CD14-positive monocyte (primary cell): ENCODE data around the gene POLE2. TPM values are rescaled to one million over a fixed set of nuclear protein-coding genes. Genes with fewer than 3 reads are reported as not detected.

Experiments
- DNase-seq, 3 donors: peaks; one replicate each; pipeline ENCODE4 v3.0.0-alpha.2; 2011 to 2022
- H2AFZ ChIP-seq: 2 replicates; pipeline ENCODE4 v1.6.0; 2012; ENCODE audit warnings: mild to moderate bottlenecking, low read depth, low read length, inconsistent platforms; ENCODE audit not compliant: insufficient read depth, poor library complexity, severe bottlenecking
- H3K27ac ChIP-seq, 2 donors: 1 replicate in 1 of 2; 2 replicates in 1 of 2; pipeline ENCODE4 v1.5.1; 2012 to 2013; ENCODE audit warnings: low read length in 2 of 2, control low read depth in 1 of 2, inconsistent platforms in 1 of 2, low read depth in 1 of 2, mild to moderate bottlenecking in 1 of 2
- H3K27me3 ChIP-seq, 2 donors: one replicate each; pipeline versions ENCODE4 v1.6.0 to v1.6.1; 2011 to 2013; ENCODE audit warnings: low read length in 2 of 2; ENCODE audit not compliant: control insufficient read depth in 2 of 2, insufficient read depth in 2 of 2
- H3K36me3 ChIP-seq, 2 donors: replicated peaks in 1 of 2; 1 replicate in 1 of 2; 2 replicates in 1 of 2; pipeline versions ENCODE4 v1.5.1 to v1.6.1; 2012 to 2013; ENCODE audit warnings: low read length in 2 of 2, control low read depth in 1 of 2, inconsistent platforms in 1 of 2, mild to moderate bottlenecking in 1 of 2; ENCODE audit not compliant: insufficient read depth in 2 of 2, control insufficient read depth in 1 of 2
- H3K4me1 ChIP-seq, 2 donors: 1 replicate in 1 of 2; 2 replicates in 1 of 2; pipeline versions ENCODE4 v1.5.1 to v1.6.1; 2012 to 2013; ENCODE audit warnings: low read length in 2 of 2, control low read depth in 1 of 2, inconsistent platforms in 1 of 2, mild to moderate bottlenecking in 1 of 2, moderate library complexity in 1 of 2; ENCODE audit not compliant: insufficient read depth in 2 of 2, control insufficient read depth in 1 of 2
- H3K4me2 ChIP-seq: replicated peaks from 2 replicates; pipeline ENCODE3; 2012; ENCODE audit warnings: low read length, moderate library complexity, mild to moderate bottlenecking; ENCODE audit not compliant: poor library complexity, severe bottlenecking; ENCODE audit errors: extremely low read depth
- H3K4me3 ChIP-seq, 3 experiments: fragments of 200-600 bp in 1 of 3; sonication (generic) in 1 of 3; replicated peaks in 1 of 3; 1 replicate in 2 of 3; 2 replicates in 1 of 3; pipeline ENCODE4 v1.5.1; 2011 to 2013; ENCODE audit warnings: low read length in 3 of 3, mild to moderate bottlenecking in 3 of 3, control low read depth in 2 of 3, low read depth in 2 of 3, inconsistent platforms in 1 of 3, moderate library complexity in 1 of 3
- H3K79me2 ChIP-seq: 2 replicates; pipeline ENCODE4 v1.6.0; 2012; ENCODE audit warnings: mild to moderate bottlenecking, control low read depth, inconsistent platforms, low read length, moderate library complexity; ENCODE audit not compliant: insufficient read depth
- H3K9ac ChIP-seq: 2 replicates; pipeline ENCODE4 v1.6.0; 2017; ENCODE audit warnings: low read length, mild to moderate bottlenecking; ENCODE audit not compliant: insufficient read depth, poor library complexity, severe bottlenecking
- H3K9me3 ChIP-seq, 2 donors: replicated peaks in 1 of 2; 1 replicate in 1 of 2; 2 replicates in 1 of 2; pipeline versions ENCODE4 v1.5.1 to v1.6.1; 2012 to 2013; ENCODE audit warnings: low read length in 2 of 2, control low read depth in 1 of 2; ENCODE audit not compliant: control insufficient read depth in 1 of 2, insufficient read depth in 1 of 2
- H4K20me1 ChIP-seq: 2 replicates; pipeline ENCODE4 v1.6.0; 2012; ENCODE audit warnings: mild to moderate bottlenecking, low read length, control low read depth, moderate library complexity; ENCODE audit not compliant: insufficient read depth
- H3K27ac Mint-ChIP-seq, 7 donors: one replicate each; pipeline ENCODE4 v1.8.0; 2020; ENCODE audit warnings: mild to moderate bottlenecking in 7 of 7, mixed read lengths in 7 of 7, moderate library complexity in 6 of 7, inconsistent platforms in 2 of 7
- H3K27me3 Mint-ChIP-seq, 3 donors: one replicate each; pipeline ENCODE4 v1.8.0; 2021 to 2022; ENCODE audit warnings: low read depth in 3 of 3, mild to moderate bottlenecking in 3 of 3, mixed read lengths in 3 of 3, moderate library complexity in 3 of 3, inconsistent platforms in 1 of 3
- H3K36me3 Mint-ChIP-seq, 2 donors: one replicate each; pipeline ENCODE4 v1.8.0; 2020; ENCODE audit warnings: mixed read lengths in 2 of 2, inconsistent platforms in 1 of 2, mild to moderate bottlenecking in 1 of 2
- H3K4me1 Mint-ChIP-seq: one replicate; pipeline ENCODE4 v1.8.0; 2020; ENCODE audit warnings: mild to moderate bottlenecking, mixed read lengths
- H3K4me3 Mint-ChIP-seq, 2 donors: one replicate each; pipeline ENCODE4 v1.8.0; 2020; ENCODE audit warnings: mild to moderate bottlenecking in 2 of 2, mixed read lengths in 2 of 2, moderate library complexity in 1 of 2
- H3K9me3 Mint-ChIP-seq, 7 donors: one replicate each; pipeline ENCODE4 v1.8.0; 2020 to 2022; ENCODE audit warnings: mixed read lengths in 7 of 7, mild to moderate bottlenecking in 6 of 7, moderate library complexity in 6 of 7, inconsistent platforms in 2 of 7
- CTCF ChIP-seq: fragments of 200-600 bp; IDR thresholded peaks from one replicate; pipeline ENCODE4 v1.8.0; 2022; ENCODE audit warnings: antibody characterized with exemption, mild to moderate bottlenecking
- WGBS: methylation state at CpG from one replicate; pipeline ENCODE4 v1.1.5; 2013; ENCODE audit warnings: missing lambda C conversion rate; ENCODE audit not compliant: insufficient coverage; 5-methylcytosine and 5-hydroxymethylcytosine counted together
- intact Hi-C, 2 donors: fragments of 100-400 bp; cut with micrococcal nuclease; formaldehyde crosslinking; loops; one replicate each; pipeline versions ENCODE4 v1.15.0 to v1.15.1; 2023
- polyA plus RNA-seq, 3 donors: library from polyadenylated mRNA; depleted of rRNA in 1 of 3; unstranded in 2 of 3; stranded (reverse) in 1 of 3; fragments of 300-500 nt in 2 of 3; fragments of >200 nt in 1 of 3; fragmentation: Illumina TruSeq in 2 of 3; gene quantifications; 1 replicate in 2 of 3; 2 replicates in 1 of 3; pipeline ENCODE4 v1.2.3, GENCODE V29; 2012 to 2021
- small RNA-seq: library from RNA; depleted of rRNA; stranded (forward); fragments of <200 nt; gene quantifications from one replicate; pipeline ENCODE3, GENCODE V24; 2012; ENCODE audit warnings: low read depth; ENCODE audit not compliant: insufficient read length

POLE2 gene
- polyA plus RNA-seq, 3 donors, result 0.18 to 0.57 (median 0.47) TPM

- H2AFZ ChIP-seq, result no peak overlapping the region
- H3K4me3 ChIP-seq, result no peak overlapping the region
- H3K27ac ChIP-seq, result no peak overlapping the region
- peak overlapping the region in 3 of 7 donors; percentile 16 to 50 (median 18) for H3K27ac Mint-ChIP-seq
- peaks cover 2 to 7% (median 7%) of the 10 kb centered on the region in 3 donors for H3K27me3 Mint-ChIP-seq
- H4K20me1 ChIP-seq, result no peaks in the 10 kb centered on the region
- peaks cover 20% of the 10 kb centered on the region for H3K4me1 Mint-ChIP-seq
- intact Hi-C loops, result loop anchor here in 1 of 2 donors (5.0 kb wide), 1 partner anchor 38 kb away; no protein-coding TSS in a partner anchor
- TF ChIP-seq CTCF, result no peak
- H3K9me3 Mint-ChIP-seq, result no peaks in the 10 kb centered on the region
- H3K9ac ChIP-seq, result no peak overlapping the region
- no peak overlapping the region for H3K4me3 Mint-ChIP-seq
- no peak for DNase-seq
- no CpG with 5 or more reads among the region's 4 CpGs for WGBS
- H3K4me1 ChIP-seq, result peaks cover 8 to 15% of the 10 kb centered on the region in 2 donors
- H3K9me3 ChIP-seq, result no peaks in the 10 kb centered on the region
- H3K27me3 ChIP-seq, result no peaks in the 10 kb centered on the region
- H3K79me2 ChIP-seq, result peaks cover 24% of the 10 kb centered on the region
- H3K36me3 ChIP-seq, result no peaks in the 10 kb centered on the region
- no peaks in the 10 kb centered on the region for H3K36me3 Mint-ChIP-seq
- H3K4me2 ChIP-seq, result no peak overlapping the region
These were observed 93.5 kb downstream of the POLE2 start for GRCh38 chr14:49594347-49595091.

Small RNA genes within 50 kb of the gene (small RNA-seq; reads per million reads assigned to genes)
- gene AL139099.3, result not detected
- gene RNU6ATAC30P, result not detected

Other genes with a start within 250 kb of the POLE2 start
- gene RPS29, start 101.8 kb downstream of the POLE2 start, polyA plus RNA-seq, result 1,000 to 10,000 TPM; 2,325 to 4,497 (median 2,965) TPM
- 10 to 100 TPM in 2 of 3 donors, 1 to 10 TPM in 1; 3.4 to 12.7 (median 10.5) TPM for gene LRR1, start 89.3 kb downstream of the POLE2 start, polyA plus RNA-seq
- gene RPL36AL, start 67.6 kb downstream of the POLE2 start, polyA plus RNA-seq, result 100 to 1,000 TPM; 237 to 454 (median 408) TPM
- gene MGAT2, start 67.4 kb downstream of the POLE2 start, polyA plus RNA-seq, result 10 to 100 TPM in 2 of 3 donors, 1 to 10 TPM in 1; 8.9 to 38.0 (median 36.3) TPM
- 1 to 10 TPM; 1.9 to 6.9 (median 6.8) TPM for gene DNAAF2, start 53.0 kb downstream of the POLE2 start, polyA plus RNA-seq
- 1 to 10 TPM in 2 of 3 donors, under 1 TPM in 1; 0.92 to 1.6 (median 1.5) TPM for gene KLHDC1, start 4.9 kb upstream of the POLE2 start, polyA plus RNA-seq
- 10 to 100 TPM; 27.3 to 45.9 (median 43.1) TPM for gene KLHDC2, start 79.9 kb upstream of the POLE2 start, polyA plus RNA-seq
- gene NEMF, start 164.6 kb upstream of the POLE2 start, polyA plus RNA-seq, result 10 to 100 TPM; 18.3 to 27.6 (median 22.2) TPM
- 100 to 1,000 TPM in 2 of 3 donors, 10 to 100 TPM in 1; 76.4 to 136 (median 120) TPM for gene ARF6, start 204.9 kb upstream of the POLE2 start, polyA plus RNA-seq